Lower lobe of right lung (tissue), 2 donors: ENCODE results near the gene NXPE4. TPM values are rescaled to one million over a fixed set of nuclear protein-coding genes. Genes with fewer than 3 reads are reported as not detected.

ENCODE experiments used
- ATAC-seq, 2 donors: fragments of 200-7000 bp; cut with Tn5 transposase; one replicate each; pipeline ENCODE4 v1.9.1; 2020 to 2022; ENCODE audit warnings: mild to moderate bottlenecking in 2 of 2, moderate library complexity in 2 of 2
- DNase-seq: peaks from one replicate; pipeline ENCODE4 v3.0.0-alpha.2; 2020
- H3K27ac ChIP-seq: fragments of 200-600 bp; one replicate; pipeline ENCODE4 v1.8.0; 2022
- H3K27me3 ChIP-seq: fragments of 200-600 bp; one replicate; pipeline ENCODE4 v1.8.0; 2022; ENCODE audit warnings: low read depth
- H3K36me3 ChIP-seq: fragments of 200-600 bp; one replicate; pipeline ENCODE4 v1.8.0; 2022; ENCODE audit warnings: mild to moderate bottlenecking
- H3K4me1 ChIP-seq: fragments of 200-600 bp; one replicate; pipeline ENCODE4 v1.8.0; 2022
- H3K4me3 ChIP-seq: fragments of 200-600 bp; one replicate; pipeline ENCODE4 v1.8.0; 2022; ENCODE audit warnings: mild to moderate bottlenecking
- H3K9me3 ChIP-seq: fragments of 200-600 bp; one replicate; pipeline ENCODE4 v1.8.0; 2022
- CTCF ChIP-seq: fragments of 200-600 bp; IDR thresholded peaks from one replicate; pipeline ENCODE4 v1.8.0; 2022; ENCODE audit warnings: antibody characterized with exemption, mild to moderate bottlenecking
- intact Hi-C: fragments of 100-400 bp; cut with DNase I; formaldehyde crosslinking; loops from one replicate; pipeline ENCODE4 v1.11.0; 2022
- total RNA-seq: library from RNA; stranded (reverse); fragmentation: NEBNext Ultra II Directional; extraction: Animal tissue kit (Norgen Biotek cat#: 25700); gene quantifications from one replicate; pipeline ENCODE4 v1.2.1, GENCODE V29; 2021
- donor health status: DM: no; HTN: yes; CAD: no; lungs with severe emphysema.

The NXPE4 gene
- total RNA-seq, 1 donor from 2014 or later = not detected

DNA sequence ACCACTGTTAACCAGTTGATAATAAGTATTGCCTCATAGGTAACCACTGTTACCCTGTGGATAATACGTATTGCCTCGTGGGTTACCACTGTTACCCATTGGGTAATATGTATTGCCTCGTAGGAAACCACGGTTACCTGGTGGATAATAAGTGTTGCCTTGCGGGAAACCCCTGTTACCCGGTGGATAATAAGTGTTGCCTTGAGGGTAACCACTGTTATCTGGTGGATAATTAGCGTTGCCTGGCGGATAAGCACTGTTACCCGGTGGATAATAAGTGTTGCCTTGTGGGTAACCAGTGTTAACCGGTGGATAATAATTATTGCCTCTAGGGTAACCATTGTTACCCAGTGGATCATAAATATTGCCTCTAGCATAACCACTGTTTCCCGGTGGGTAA, 27.3 kb upstream of the NXPE4 start:
- Histone ChIP-seq H3K27ac (no peak overlapping the region), H3K9me3 (no peaks in the 10 kb centered on the region), H3K27me3 (no peaks in the 10 kb centered on the region), H3K36me3 (no peaks in the 10 kb centered on the region), H3K4me1 (no peaks in the 10 kb centered on the region), H3K4me3 (no peak overlapping the region)
- DNase-seq (no peak), ATAC-seq (no peak)
- TF ChIP-seq CTCF = no peak
- intact Hi-C loops = no loop called here

GRCh38 chr11:114621950-114622809, 26.6 kb upstream of the NXPE4 start:
- H3K27ac ChIP-seq = no peak overlapping the region
- H3K4me3 ChIP-seq = no peak overlapping the region
- TF ChIP-seq CTCF = no peak
- no peak for ATAC-seq
- no peaks in the 10 kb centered on the region for H3K9me3 ChIP-seq
- no peaks in the 10 kb centered on the region for H3K27me3 ChIP-seq
- DNase-seq = no peak
- no peaks in the 10 kb centered on the region for H3K4me1 ChIP-seq
- H3K36me3 ChIP-seq = no peaks in the 10 kb centered on the region
- intact Hi-C loops = no loop called here

DNA sequence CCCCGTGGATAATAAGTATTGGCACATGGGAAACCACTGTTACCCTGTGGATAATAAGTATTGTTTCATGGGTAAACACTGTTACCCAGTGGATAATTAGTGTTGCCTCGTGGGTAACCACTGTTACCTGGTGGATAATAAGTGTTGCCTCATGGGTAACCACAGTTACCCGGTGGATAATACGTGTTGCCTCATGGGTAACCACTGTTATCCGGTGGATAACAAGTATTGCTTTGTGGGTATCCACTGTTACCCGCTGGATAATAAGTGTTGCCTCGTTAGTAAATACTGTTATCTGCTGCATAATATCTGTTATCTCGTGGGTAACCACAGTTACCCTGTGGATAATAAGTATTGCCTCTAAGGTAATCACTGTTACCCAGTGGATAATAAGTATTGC, 25.5 kb upstream of the NXPE4 start:
- no peak overlapping the region for H3K27ac ChIP-seq
- TF ChIP-seq CTCF = no peak
- no peaks in the 10 kb centered on the region for H3K36me3 ChIP-seq
- DNase-seq (no peak), ATAC-seq (no peak)
- no peak overlapping the region for H3K4me3 ChIP-seq
- H3K9me3 ChIP-seq = no peaks in the 10 kb centered on the region
- H3K4me1 ChIP-seq = no peaks in the 10 kb centered on the region
- H3K27me3 ChIP-seq = no peaks in the 10 kb centered on the region
- intact Hi-C loops = no loop called here

DNA sequence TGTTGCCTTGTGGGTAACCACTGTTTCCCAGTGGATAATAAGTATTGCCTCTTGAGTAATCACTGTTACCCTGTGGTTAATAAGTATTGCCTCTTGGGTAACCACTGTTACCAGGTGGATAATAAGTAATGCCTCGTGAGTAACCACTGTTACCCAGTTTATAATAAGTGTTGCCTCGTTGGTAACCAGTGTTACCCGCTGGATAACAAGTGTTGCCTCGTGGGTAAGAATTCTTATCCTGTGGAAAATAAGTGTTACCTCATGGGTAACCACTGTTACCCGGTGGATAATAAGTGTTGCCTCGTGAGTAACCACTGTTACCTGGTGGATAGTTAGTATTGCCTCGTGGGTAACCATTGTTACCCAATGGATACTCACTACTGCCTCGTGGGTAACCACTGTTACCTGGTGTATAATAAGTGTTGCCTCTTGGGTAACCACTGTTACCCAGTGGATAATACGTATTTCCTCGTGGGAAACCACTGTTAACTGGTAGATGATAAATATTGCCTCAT, 24.1 kb upstream of the NXPE4 start:
- DNase-seq (no peak), ATAC-seq (no peak)
- TF ChIP-seq CTCF = no peak
- Histone ChIP-seq H3K4me1 (no peaks in the 10 kb centered on the region), H3K36me3 (no peaks in the 10 kb centered on the region), H3K9me3 (no peaks in the 10 kb centered on the region), H3K27me3 (no peaks in the 10 kb centered on the region), H3K4me3 (no peak overlapping the region), H3K27ac (no peak overlapping the region)
- intact Hi-C loops = no loop called here

DNA sequence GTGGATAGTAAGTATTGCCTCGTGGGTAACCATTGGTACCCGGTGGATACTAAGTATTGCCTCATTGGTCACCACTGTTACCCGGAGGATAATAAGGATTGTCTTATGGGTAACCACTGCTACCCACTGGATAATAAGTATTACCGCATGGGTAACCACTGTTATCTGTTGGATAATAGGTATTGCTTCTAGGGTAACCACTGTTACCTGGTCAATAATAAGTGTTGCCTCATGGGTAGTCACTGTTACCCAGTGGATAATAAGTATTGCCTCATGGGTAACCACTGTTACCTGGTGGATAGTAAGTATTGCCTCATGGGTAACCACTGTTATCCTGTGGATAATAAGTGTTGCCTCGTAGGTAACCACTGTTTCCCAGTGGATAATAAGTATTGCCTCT, 22.6 kb upstream of the NXPE4 start:
- Histone ChIP-seq H3K9me3 (no peaks in the 10 kb centered on the region), H3K27ac (no peak overlapping the region), H3K36me3 (no peaks in the 10 kb centered on the region), H3K4me1 (no peaks in the 10 kb centered on the region), H3K27me3 (no peaks in the 10 kb centered on the region), H3K4me3 (no peak overlapping the region)
- ATAC-seq (no peak), DNase-seq (no peak)
- intact Hi-C loops = no loop called here
- no peak for TF ChIP-seq CTCF
